A673 (cell line): ENCODE measurements around the gene RIPOR3.

Source experiments
- CTCF ChIP-seq: fragments of 300-800, 200-600 bp; sonication (generic); conservative IDR thresholded peaks from 2 replicates; pipeline ENCODE4 v1.5.1; 2017; ENCODE audit warnings: low read depth, mild to moderate bottlenecking, antibody characterized with exemption, low read length, moderate library complexity, mixed read lengths
- EZH2 ChIP-seq: fragments of 200-600 bp; sonication (generic); IDR thresholded peaks from 2 replicates; pipeline ENCODE4 v1.6.1; 2017; ENCODE audit warnings: borderline replicate concordance, low read depth, mild to moderate bottlenecking, mixed read lengths, antibody characterized with exemption, low read length; ENCODE audit not compliant: poor library complexity, severe bottlenecking

GRCh38 chr20:50611128-50611810 lies 80.1 kb downstream of the RIPOR3 start:
- TF ChIP-seq CTCF: no peak
- no peak for TF ChIP-seq EZH2
